GM18502 (cell line): ENCODE data around the gene OR13J1.
"Not testable (repeated sequence)": the region's sequence is repeated elsewhere in the genome, so short reads cannot be mapped to it uniquely, and the experiment has no call there.

Source experiments
- ATAC-seq: cut with Tn5 transposase; IDR thresholded peaks from one replicate; pipeline ENCODE4 v1.9.1; 2021; ENCODE audit warnings: mild to moderate bottlenecking; ENCODE audit not compliant: unreplicated experiment, poor library complexity

Gene OR13J1

GRCh38 chr9:35905051-35905781 is 35.0 kb upstream of the OR13J1 start:
- ATAC-seq = no peak

GRCh38 chr9:35904338-35904737 is 34.1 kb upstream of the OR13J1 start:
- ATAC-seq = no peak

- no peak for ATAC-seq
These were observed 32.8 kb upstream of the OR13J1 start for GRCh38 chr9:35903049-35903448.

- no peak for ATAC-seq
These were observed 28.8 kb upstream of the OR13J1 start for GRCh38 chr9:35899021-35899420.

- ATAC-seq = no peak
These were observed 28.1 kb upstream of the OR13J1 start for GRCh38 chr9:35898337-35898736.

- not testable (repeated sequence) for ATAC-seq
These were observed 27.3 kb upstream of the OR13J1 start for GRCh38 chr9:35897376-35898099.

GRCh38 chr9:35896570-35896969 is 26.4 kb upstream of the OR13J1 start:
- no peak for ATAC-seq

GRCh38 chr9:35892051-35892450 is 21.9 kb upstream of the OR13J1 start:
- no peak for ATAC-seq

- ATAC-seq = no peak
These were observed 21.4 kb upstream of the OR13J1 start for GRCh38 chr9:35891646-35892045.

GRCh38 chr9:35884908-35885307 is 14.7 kb upstream of the OR13J1 start:
- ATAC-seq = not testable (repeated sequence)

- no peak for ATAC-seq
These were observed 12.8 kb upstream of the OR13J1 start for GRCh38 chr9:35882996-35883395.

- ATAC-seq = no peak
These were observed 12.2 kb upstream of the OR13J1 start for GRCh38 chr9:35882263-35882848.

- no peak for ATAC-seq
These were observed 2.3 kb upstream of the OR13J1 start for GRCh38 chr9:35872505-35872904.

GRCh38 chr9:35871545-35871944 is 1.3 kb upstream of the OR13J1 start:
- no peak for ATAC-seq

GRCh38 chr9:35869621-35870216 is 482 bp downstream of the OR13J1 start:
- ATAC-seq = no peak

- ATAC-seq = no peak
These were observed 1.3 kb downstream of the OR13J1 start for GRCh38 chr9:35868933-35869332.

GRCh38 chr9:35867538-35867937 is 2.7 kb downstream of the OR13J1 start:
- no peak for ATAC-seq

- no peak for ATAC-seq
These were observed 5.4 kb downstream of the OR13J1 start for GRCh38 chr9:35864695-35865255.

GRCh38 chr9:35863583-35863982 is 6.6 kb downstream of the OR13J1 start:
- no peak for ATAC-seq

GRCh38 chr9:35862328-35862727 is 7.9 kb downstream of the OR13J1 start:
- ATAC-seq = no peak
